Keratinocyte (primary cell): ENCODE data around the gene MED16. TPM values are rescaled to one million over a fixed set of nuclear protein-coding genes. Genes with fewer than 3 reads are reported as not detected.

Experiments used
- DNase-seq: peaks from one replicate; pipeline ENCODE4 v3.0.0-alpha.2; 2011; ENCODE audit warnings: low read depth, missing footprints, low spot score
- FAIRE-seq: peaks from 2 replicates; lab custom pipeline; 2011; peaks lifted over from hg19 to GRCh38; lab: Jason Lieb, UNC
- H2AFZ ChIP-seq: 2 replicates; pipeline ENCODE4 v1.6.0; 2012; ENCODE audit warnings: low read length, control low read depth, inconsistent platforms; ENCODE audit not compliant: control insufficient read depth
- H3K27ac ChIP-seq: 2 replicates; pipeline ENCODE4 v1.5.1; 2011; ENCODE audit warnings: low read length; ENCODE audit not compliant: control insufficient read depth, insufficient read depth
- H3K27me3 ChIP-seq: 3 replicates; pipeline ENCODE4 v1.6.0; 2011; ENCODE audit warnings: low read length; ENCODE audit not compliant: control insufficient read depth, insufficient read depth; ENCODE audit errors: extremely low read depth
- H3K36me3 ChIP-seq, 2 experiments: 2 replicates in 1 of 2; 3 replicates in 1 of 2; pipeline ENCODE4 v1.5.1; 2011; ENCODE audit warnings: low read length in 2 of 2, mild to moderate bottlenecking in 1 of 2; ENCODE audit not compliant: control insufficient read depth in 2 of 2, insufficient read depth in 2 of 2; ENCODE audit errors: extremely low read depth in 1 of 2
- H3K4me1 ChIP-seq: 3 replicates; pipeline ENCODE4 v1.5.1; 2011; ENCODE audit warnings: low read length; ENCODE audit not compliant: control insufficient read depth, insufficient read depth; ENCODE audit errors: extremely low read depth
- H3K4me2 ChIP-seq: 3 replicates; pipeline ENCODE4 v1.6.0; 2011; ENCODE audit warnings: low read depth, low read length; ENCODE audit not compliant: control insufficient read depth, insufficient read depth; ENCODE audit errors: extremely low read depth
- H3K4me3 ChIP-seq, 3 experiments: fragments of 200-600 bp in 1 of 3; sonication (generic) in 1 of 3; 2 replicates in 2 of 3; 3 replicates in 1 of 3; pipeline ENCODE4 v1.5.1; 2011 to 2016; ENCODE audit warnings: low read length in 3 of 3, mild to moderate bottlenecking in 3 of 3, control low read depth in 2 of 3, inconsistent platforms in 1 of 3, low read depth in 1 of 3, mixed read lengths in 1 of 3, mixed run types in 1 of 3, moderate library complexity in 1 of 3; ENCODE audit not compliant: control insufficient read depth in 2 of 3, insufficient read depth in 2 of 3; ENCODE audit errors: extremely low read depth in 1 of 3
- H3K79me2 ChIP-seq: 2 replicates; pipeline ENCODE4 v1.6.0; 2012; ENCODE audit warnings: low read length; ENCODE audit not compliant: control insufficient read depth, insufficient read depth
- H3K9ac ChIP-seq: 3 replicates; pipeline ENCODE4 v1.6.0; 2011; ENCODE audit warnings: low read length; ENCODE audit not compliant: control insufficient read depth, insufficient read depth; ENCODE audit errors: extremely low read depth
- H3K9me1 ChIP-seq: 3 replicates; pipeline ENCODE4 v1.6.0; 2011; ENCODE audit warnings: low read length; ENCODE audit not compliant: control insufficient read depth, insufficient read depth; ENCODE audit errors: extremely low read depth
- H3K9me3 ChIP-seq: 2 replicates; pipeline ENCODE4 v1.5.1; 2012; ENCODE audit warnings: low read depth, low read length; ENCODE audit not compliant: control insufficient read depth
- H4K20me1 ChIP-seq: 3 replicates; pipeline ENCODE4 v1.6.0; 2011; ENCODE audit warnings: low read length; ENCODE audit not compliant: control insufficient read depth, insufficient read depth; ENCODE audit errors: extremely low read depth
- EZH2 ChIP-seq: IDR thresholded peaks from one replicate; pipeline ENCODE4 v1.6.1; 2012; ENCODE audit warnings: inconsistent platforms, mild to moderate bottlenecking, low read length, moderate library complexity
- dilution Hi-C: fragments of 300-500 bp; cut with MboI; formaldehyde crosslinking; loops from one replicate; pipeline ENCODE4 v1.7.0; 2020; ENCODE audit warnings: low sequenced_read_pairs; ENCODE audit not compliant: extremely low pct_ligation_motif_present
- polyA plus RNA-seq, 5 experiments: library from polyadenylated mRNA; depleted of rRNA in 3 of 5; stranded (reverse) in 3 of 5; stranded (forward) in 1 of 5; unstranded in 1 of 5; fragments of >200 nt; gene quantifications; 1 replicate in 1 of 5; 2 replicates in 3 of 5; 3 replicates in 1 of 5; pipeline versions ENCODE4 v1.2.1 to v1.2.3, GENCODE V29; 2011 to 2012; ENCODE audit warnings: missing spikeins in 2 of 5, low read depth in 1 of 5, low replicate concordance in 1 of 5
- TF ChIP-seq, protein P1 (sequence below), 3 experiments: IDR thresholded peaks in 1 of 3; conservative IDR thresholded peaks in 1 of 3; optimal IDR thresholded peaks in 1 of 3; 2 replicates in 2 of 3; 3 replicates in 1 of 3; pipeline versions ENCODE3 to v1.5.1; 2011; ENCODE audit warnings: low read length in 3 of 3, mild to moderate bottlenecking in 3 of 3, moderate library complexity in 2 of 3, control low read depth in 1 of 3, inconsistent platforms in 1 of 3; ENCODE audit not compliant: insufficient read depth in 2 of 3; ENCODE audit errors: extremely low read depth in 1 of 3

Gene MED16
- polyA plus RNA-seq, 1 donor (not counting 4 experiments of a cell fraction or from before 2014, with no cell fraction given): 9.7 TPM

DNA sequence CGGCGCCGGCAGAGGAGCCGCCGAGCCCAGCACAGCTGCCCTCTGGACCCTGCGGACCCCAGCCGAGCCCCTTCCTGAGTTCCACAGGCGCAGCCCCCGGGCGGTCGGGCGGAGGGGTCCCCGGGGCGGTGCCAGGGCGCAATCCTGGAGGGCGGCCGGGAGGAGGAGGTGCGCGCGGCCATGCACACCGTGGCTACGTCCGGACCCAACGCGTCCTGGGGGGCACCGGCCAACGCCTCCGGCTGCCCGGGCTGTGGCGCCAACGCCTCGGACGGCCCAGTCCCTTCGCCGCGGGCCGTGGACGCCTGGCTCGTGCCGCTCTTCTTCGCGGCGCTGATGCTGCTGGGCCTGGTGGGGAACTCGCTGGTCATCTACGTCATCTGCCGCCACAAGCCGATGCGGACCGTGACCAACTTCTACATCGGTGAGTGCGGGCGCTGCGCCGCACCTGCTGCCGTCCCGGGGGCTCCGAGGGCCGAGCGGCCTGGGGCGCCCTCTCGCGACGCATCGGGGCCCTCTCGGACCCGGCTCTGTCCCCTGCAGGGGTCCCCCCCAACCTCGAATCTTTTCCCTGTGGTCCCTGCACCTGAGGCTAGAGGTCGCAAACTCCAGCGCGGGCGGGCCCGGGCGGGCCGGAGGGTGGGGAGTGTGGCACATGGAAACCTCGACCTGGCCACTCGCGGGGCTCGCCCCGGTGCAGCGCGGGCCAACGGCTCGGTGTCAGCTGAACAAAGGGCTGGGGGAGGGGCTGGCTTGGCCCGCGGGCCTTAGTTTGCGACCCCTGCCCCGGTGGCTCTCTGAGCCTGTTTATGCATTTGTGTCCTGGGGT is 24.6 kb upstream of the MED16 start, which contains the start of gene KISS1R:
Gene KISS1R, plus strand, starts transcription at position 11 of the 829 bp plus-strand sequence. Its CDS starts 170 bp downstream, at position 181.
- H3K79me2 ChIP-seq: peaks cover 5% of the 10 kb centered on the region
- dilution Hi-C loops: no loop called here
- no peaks in the 10 kb centered on the region for H4K20me1 ChIP-seq
- no peak within 1 kb of the TSS for H2AFZ ChIP-seq
- peaks cover 43% of the 10 kb centered on the region for H3K27me3 ChIP-seq
- no peaks in the 10 kb centered on the region for H3K9me3 ChIP-seq
- DNase-seq: no peak
- H3K4me2 ChIP-seq: no peak within 1 kb of the TSS
- H3K9ac ChIP-seq: no peak within 1 kb of the TSS
- H3K4me3 ChIP-seq: no peak within 1 kb of the TSS
- H3K4me1 ChIP-seq: peaks cover 4% of the 10 kb centered on the region
- H3K27ac ChIP-seq: no peak within 1 kb of the TSS
- no peaks in the 10 kb centered on the region for H3K36me3 ChIP-seq
- no peak for FAIRE-seq
- no peaks in the 10 kb centered on the region for H3K9me1 ChIP-seq
- peak; percentile 97 for TF ChIP-seq EZH2
- TF ChIP-seq, protein P1, sequence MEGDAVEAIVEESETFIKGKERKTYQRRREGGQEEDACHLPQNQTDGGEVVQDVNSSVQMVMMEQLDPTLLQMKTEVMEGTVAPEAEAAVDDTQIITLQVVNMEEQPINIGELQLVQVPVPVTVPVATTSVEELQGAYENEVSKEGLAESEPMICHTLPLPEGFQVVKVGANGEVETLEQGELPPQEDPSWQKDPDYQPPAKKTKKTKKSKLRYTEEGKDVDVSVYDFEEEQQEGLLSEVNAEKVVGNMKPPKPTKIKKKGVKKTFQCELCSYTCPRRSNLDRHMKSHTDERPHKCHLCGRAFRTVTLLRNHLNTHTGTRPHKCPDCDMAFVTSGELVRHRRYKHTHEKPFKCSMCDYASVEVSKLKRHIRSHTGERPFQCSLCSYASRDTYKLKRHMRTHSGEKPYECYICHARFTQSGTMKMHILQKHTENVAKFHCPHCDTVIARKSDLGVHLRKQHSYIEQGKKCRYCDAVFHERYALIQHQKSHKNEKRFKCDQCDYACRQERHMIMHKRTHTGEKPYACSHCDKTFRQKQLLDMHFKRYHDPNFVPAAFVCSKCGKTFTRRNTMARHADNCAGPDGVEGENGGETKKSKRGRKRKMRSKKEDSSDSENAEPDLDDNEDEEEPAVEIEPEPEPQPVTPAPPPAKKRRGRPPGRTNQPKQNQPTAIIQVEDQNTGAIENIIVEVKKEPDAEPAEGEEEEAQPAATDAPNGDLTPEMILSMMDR (optimal IDR thresholded peaks at IDR 0.05 in 1 of 3, IDR thresholded peaks at IDR 0.05 in 1 of 3, conservative IDR thresholded peaks at IDR 0.05 in 1 of 3; ENCODE audit: extremely low read depth in 1 of 3, insufficient read depth in 2 of 3, low read length in 3 of 3): peak; percentile 13 to 73 (median 41)

DNA sequence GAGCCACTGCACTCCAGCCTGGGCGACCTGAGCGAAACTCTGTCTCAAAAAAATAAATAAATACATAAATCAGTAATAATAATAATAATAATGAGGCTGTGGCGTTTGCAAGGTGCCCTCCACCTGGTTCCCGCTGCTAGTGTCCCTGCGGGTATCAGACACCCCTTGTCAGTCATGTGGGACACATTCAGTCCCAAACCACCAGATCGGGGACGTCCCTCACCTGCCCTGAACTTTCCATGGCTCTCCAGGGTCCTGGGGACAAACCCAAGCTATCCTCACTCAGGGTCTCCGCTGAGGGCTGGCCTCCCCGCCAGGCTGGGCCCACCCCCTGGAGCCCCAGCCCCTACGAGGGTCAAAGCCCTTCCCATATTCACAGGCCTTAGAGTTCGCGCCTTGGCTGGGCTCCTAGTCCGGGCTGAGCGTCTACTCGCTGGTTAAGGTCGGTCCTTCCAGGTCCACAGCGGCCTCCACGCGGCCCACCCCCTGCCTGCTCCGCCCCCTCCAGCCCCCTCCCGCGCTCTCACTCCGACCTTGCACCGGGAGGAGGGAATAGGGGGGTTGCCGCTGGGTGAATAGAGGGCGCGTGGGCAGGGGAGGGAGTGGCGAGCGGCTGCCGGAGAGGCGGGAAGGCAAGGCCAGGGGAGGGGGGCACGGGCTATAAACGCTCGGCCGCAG is 23.8 kb upstream of the MED16 start:
- TF ChIP-seq EZH2: no peak
- TF ChIP-seq, protein P1 (optimal IDR thresholded peaks at IDR 0.05 in 1 of 3, IDR thresholded peaks at IDR 0.05 in 1 of 3, conservative IDR thresholded peaks at IDR 0.05 in 1 of 3; ENCODE audit: extremely low read depth in 1 of 3, insufficient read depth in 2 of 3, low read length in 3 of 3): no peak
- FAIRE-seq (no peak), DNase-seq (no peak)
- Histone ChIP-seq H3K27me3 (peaks cover 43% of the 10 kb centered on the region), H3K4me3 (no peak overlapping the region), H3K9ac (no peak overlapping the region), H2AFZ (no peak overlapping the region), H3K36me3 (no peaks in the 10 kb centered on the region), H3K4me2 (no peak overlapping the region), H3K79me2 (peaks cover 7% of the 10 kb centered on the region), H3K9me1 (no peaks in the 10 kb centered on the region), H4K20me1 (no peaks in the 10 kb centered on the region), H3K9me3 (no peaks in the 10 kb centered on the region), H3K27ac (no peak overlapping the region), H3K4me1 (peaks cover 4% of the 10 kb centered on the region)
- dilution Hi-C loops: no loop called here
